ENCODE measurements around the gene IMPDH1. TPM values are rescaled to one million over a fixed set of nuclear protein-coding genes. Genes with fewer than 3 reads are reported as not detected.

IMPDH1 gene
- total and polyA plus RNA-seq, 10 of the 15 experiments (the other 5 are each of a cell fraction or from before 2014, with no cell fraction given), result 0.50 to 61.3 (median 41.8) TPM

DNA sequence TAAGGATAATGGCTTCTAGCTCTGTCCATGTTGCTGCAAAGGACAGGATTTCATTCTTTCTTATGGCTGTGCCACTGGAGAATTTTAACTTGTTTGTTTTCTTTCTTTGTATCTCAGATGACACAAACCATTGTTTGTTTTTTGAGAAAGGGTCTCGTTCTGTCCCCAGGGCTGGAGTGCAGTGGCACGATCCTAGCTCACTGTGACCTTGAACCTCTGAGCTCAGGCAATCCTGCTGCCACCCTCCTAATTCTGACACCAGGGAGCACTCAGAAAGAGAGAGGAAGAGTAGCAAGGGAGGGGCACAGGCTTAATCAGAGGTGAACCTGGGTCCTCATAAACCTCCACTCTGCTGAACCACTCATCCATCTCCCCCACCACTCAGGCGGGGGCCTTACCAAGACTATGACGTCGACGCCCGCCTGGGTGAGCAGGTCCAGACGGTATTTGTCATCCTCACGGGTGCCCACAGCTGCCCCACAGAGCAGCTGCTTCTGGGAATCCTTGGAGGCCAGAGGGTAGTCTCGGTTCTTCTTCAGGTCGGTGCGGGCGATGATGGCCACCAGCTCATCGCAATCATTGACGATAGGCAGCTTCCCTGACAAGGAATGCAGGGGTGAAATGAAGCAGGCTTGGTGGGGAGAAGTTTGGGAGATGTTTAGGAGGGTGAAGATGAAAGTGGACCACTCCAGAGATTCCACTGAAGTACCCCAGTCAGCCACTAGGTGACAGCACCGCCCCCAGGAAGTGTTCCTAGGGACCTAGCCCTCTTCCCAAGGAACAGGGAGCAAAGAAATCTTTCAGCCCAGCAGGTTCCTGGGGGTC, 11.6 kb downstream of the IMPDH1 start:
- H3K79me2 ChIP-seq (ENCODE audit: control insufficient read depth, insufficient read depth, low read length), result no peaks in the 10 kb centered on the region
- H3K4me3 ChIP-seq, result no peak overlapping the region
- H3K9ac ChIP-seq (ENCODE audit: control insufficient read depth, insufficient read depth, low read length), result no peak overlapping the region
- H3K36me3 ChIP-seq (ENCODE audit: control insufficient read depth in 2 of 2, insufficient read depth in 2 of 2, low read length in 1 of 2), result peaks cover 9 to 13% of the 10 kb centered on the region in 2 experiments; a peak in 3 of 4 replicates
- no peaks in the 10 kb centered on the region for H3K9me3 ChIP-seq (replicated peaks; ENCODE audit: control insufficient read depth, insufficient read depth, low read length)
- H3K27me3 ChIP-seq (replicated peaks in 1 of 2; ENCODE audit: control insufficient read depth in 2 of 2, insufficient read depth in 2 of 2, low read length in 1 of 2), result no peaks in the 10 kb centered on the region
- SMC1A ChIA-PET (ENCODE audit: uncharacterized antibody, unreplicated experiment), result interaction anchor here (0.6 to 4.0 kb wide), 9 partner anchors 9 to 496 kb away, joined by 3 to 80 read pairs (median 3); no protein-coding TSS in a partner anchor
- H3K4me2 ChIP-seq (ENCODE audit: control insufficient read depth, insufficient read depth), result no peak overlapping the region
- CTCF ChIA-PET, result interaction anchor here (0.6 to 23.9 kb wide), 16 partner anchors 10 to 465 kb away, joined by 3 to 458 read pairs (median 4); partner anchors contain the start of genes ATP6V1F and IMPDH1
- in situ Hi-C loops (cut with MboI), result no loop called here
- RAD21 ChIA-PET (ENCODE audit: unreplicated experiment), result interaction anchor here (0.9 to 3.9 kb wide), 2 partner anchors 28 to 486 kb away, joined by 3 to 46 read pairs; no protein-coding TSS in a partner anchor
- DNase-seq (ENCODE audit: low read depth, low spot score) (no peak), ATAC-seq (peak; percentile 73), FAIRE-seq (peak; percentile 68)
- no peaks in the 10 kb centered on the region for H3K4me1 ChIP-seq (ENCODE audit: control insufficient read depth, insufficient read depth, low read length)
- no TSS peak for BruUV-seq (replicated peaks)
- no peaks in the 10 kb centered on the region for H4K20me1 ChIP-seq (ENCODE audit: control insufficient read depth, insufficient read depth)
- intact Hi-C loops (cut with micrococcal nuclease; ENCODE audit: unreplicated experiment), result loop anchor here (1.0 kb wide), 1 partner anchor 61 kb away; no protein-coding TSS in a partner anchor
- H3K27ac ChIP-seq (ENCODE audit: control insufficient read depth, insufficient read depth), result no peak overlapping the region
- 72% methylated on average over 16 of the region's 16 CpGs for WGBS (ENCODE audit: insufficient coverage, insufficient replicate concordance, low lambda C conversion rate, missing lambda C conversion rate)
- no peak overlapping the region for H2AFZ ChIP-seq (ENCODE audit: control insufficient read depth, low read depth, low read length)
- POLR2A ChIA-PET, result no interaction called here
- TF ChIP-seq IKZF2 (IDR thresholded peaks at IDR 0.05), result peak; percentile 41 to 63; a peak in 2 of 4 replicates
- TF ChIP-seq IKZF1 (conservative IDR thresholded peaks at IDR 0.05), result peak; percentile 74
- TF ChIP-seq, protein P1, sequence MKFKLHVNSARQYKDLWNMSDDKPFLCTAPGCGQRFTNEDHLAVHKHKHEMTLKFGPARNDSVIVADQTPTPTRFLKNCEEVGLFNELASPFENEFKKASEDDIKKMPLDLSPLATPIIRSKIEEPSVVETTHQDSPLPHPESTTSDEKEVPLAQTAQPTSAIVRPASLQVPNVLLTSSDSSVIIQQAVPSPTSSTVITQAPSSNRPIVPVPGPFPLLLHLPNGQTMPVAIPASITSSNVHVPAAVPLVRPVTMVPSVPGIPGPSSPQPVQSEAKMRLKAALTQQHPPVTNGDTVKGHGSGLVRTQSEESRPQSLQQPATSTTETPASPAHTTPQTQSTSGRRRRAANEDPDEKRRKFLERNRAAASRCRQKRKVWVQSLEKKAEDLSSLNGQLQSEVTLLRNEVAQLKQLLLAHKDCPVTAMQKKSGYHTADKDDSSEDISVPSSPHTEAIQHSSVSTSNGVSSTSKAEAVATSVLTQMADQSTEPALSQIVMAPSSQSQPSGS (IDR thresholded peaks at IDR 0.05; ENCODE audit: low read length), result no peak
- TF ChIP-seq TCF7 (IDR thresholded peaks at IDR 0.05; ENCODE audit: borderline replicate concordance), result no peak
- peak; percentile 64 for TF ChIP-seq RAD21 (IDR thresholded peaks at IDR 0.05; ENCODE audit: insufficient read depth, low read depth, low read length)
- TF ChIP-seq, protein P2, sequence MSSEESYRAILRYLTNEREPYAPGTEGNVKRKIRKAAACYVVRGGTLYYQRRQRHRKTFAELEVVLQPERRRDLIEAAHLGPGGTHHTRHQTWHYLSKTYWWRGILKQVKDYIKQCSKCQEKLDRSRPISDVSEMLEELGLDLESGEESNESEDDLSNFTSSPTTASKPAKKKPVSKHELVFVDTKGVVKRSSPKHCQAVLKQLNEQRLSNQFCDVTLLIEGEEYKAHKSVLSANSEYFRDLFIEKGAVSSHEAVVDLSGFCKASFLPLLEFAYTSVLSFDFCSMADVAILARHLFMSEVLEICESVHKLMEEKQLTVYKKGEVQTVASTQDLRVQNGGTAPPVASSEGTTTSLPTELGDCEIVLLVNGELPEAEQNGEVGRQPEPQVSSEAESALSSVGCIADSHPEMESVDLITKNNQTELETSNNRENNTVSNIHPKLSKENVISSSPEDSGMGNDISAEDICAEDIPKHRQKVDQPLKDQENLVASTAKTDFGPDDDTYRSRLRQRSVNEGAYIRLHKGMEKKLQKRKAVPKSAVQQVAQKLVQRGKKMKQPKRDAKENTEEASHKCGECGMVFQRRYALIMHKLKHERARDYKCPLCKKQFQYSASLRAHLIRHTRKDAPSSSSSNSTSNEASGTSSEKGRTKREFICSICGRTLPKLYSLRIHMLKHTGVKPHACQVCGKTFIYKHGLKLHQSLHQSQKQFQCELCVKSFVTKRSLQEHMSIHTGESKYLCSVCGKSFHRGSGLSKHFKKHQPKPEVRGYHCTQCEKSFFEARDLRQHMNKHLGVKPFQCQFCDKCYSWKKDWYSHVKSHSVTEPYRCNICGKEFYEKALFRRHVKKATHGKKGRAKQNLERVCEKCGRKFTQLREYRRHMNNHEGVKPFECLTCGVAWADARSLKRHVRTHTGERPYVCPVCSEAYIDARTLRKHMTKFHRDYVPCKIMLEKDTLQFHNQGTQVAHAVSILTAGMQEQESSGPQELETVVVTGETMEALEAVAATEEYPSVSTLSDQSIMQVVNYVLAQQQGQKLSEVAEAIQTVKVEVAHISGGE (CRISPR knock-in tag; IDR thresholded peaks at IDR 0.05), result no peak
- TF ChIP-seq, protein P3, sequence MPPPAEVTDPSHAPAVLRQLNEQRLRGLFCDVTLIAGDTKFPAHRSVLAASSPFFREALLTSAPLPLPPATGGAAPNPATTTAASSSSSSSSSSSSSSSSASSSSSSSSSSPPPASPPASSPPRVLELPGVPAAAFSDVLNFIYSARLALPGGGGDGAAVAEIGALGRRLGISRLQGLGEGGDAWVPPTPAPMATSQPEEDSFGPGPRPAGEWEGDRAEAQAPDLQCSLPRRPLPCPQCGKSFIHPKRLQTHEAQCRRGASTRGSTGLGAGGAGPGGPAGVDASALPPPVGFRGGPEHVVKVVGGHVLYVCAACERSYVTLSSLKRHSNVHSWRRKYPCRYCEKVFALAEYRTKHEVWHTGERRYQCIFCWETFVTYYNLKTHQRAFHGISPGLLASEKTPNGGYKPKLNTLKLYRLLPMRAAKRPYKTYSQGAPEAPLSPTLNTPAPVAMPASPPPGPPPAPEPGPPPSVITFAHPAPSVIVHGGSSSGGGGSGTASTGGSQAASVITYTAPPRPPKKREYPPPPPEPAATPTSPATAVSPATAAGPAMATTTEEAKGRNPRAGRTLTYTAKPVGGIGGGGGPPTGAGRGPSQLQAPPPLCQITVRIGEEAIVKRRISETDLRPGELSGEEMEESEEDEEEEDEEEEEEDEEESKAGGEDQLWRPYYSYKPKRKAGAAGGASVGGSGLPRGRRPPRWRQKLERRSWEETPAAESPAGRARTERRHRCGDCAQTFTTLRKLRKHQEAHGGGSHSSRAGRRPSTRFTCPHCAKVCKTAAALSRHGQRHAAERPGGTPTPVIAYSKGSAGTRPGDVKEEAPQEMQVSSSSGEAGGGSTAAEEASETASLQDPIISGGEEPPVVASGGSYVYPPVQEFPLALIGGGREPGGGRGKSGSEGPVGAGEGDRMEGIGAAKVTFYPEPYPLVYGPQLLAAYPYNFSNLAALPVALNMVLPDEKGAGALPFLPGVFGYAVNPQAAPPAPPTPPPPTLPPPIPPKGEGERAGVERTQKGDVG (CRISPR knock-in tag; IDR thresholded peaks at IDR 0.05), result no peak
- TF ChIP-seq, protein P4, sequence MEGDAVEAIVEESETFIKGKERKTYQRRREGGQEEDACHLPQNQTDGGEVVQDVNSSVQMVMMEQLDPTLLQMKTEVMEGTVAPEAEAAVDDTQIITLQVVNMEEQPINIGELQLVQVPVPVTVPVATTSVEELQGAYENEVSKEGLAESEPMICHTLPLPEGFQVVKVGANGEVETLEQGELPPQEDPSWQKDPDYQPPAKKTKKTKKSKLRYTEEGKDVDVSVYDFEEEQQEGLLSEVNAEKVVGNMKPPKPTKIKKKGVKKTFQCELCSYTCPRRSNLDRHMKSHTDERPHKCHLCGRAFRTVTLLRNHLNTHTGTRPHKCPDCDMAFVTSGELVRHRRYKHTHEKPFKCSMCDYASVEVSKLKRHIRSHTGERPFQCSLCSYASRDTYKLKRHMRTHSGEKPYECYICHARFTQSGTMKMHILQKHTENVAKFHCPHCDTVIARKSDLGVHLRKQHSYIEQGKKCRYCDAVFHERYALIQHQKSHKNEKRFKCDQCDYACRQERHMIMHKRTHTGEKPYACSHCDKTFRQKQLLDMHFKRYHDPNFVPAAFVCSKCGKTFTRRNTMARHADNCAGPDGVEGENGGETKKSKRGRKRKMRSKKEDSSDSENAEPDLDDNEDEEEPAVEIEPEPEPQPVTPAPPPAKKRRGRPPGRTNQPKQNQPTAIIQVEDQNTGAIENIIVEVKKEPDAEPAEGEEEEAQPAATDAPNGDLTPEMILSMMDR (IDR thresholded peaks at IDR 0.05 in 2 of 3, conservative IDR thresholded peaks at IDR 0.05 in 1 of 3; ENCODE audit: control insufficient read depth in 2 of 3, extremely low read depth in 1 of 3, insufficient read depth in 1 of 3, low read depth in 3 of 3, low read length in 3 of 3), result peak; percentile 90 to 99 (median 91)
- TF ChIP-seq FOXM1 (IDR thresholded peaks at IDR 0.05; ENCODE audit: low read depth, low read length), result no peak
- TF ChIP-seq EED (IDR thresholded peaks at IDR 0.05; ENCODE audit: low read depth), result peak; percentile 54
- 0 out of 2 replicates have a peak, but pooled peaks have one; percentile 22 for TF ChIP-seq MXI1 (IDR thresholded peaks at IDR 0.05; ENCODE audit: low read depth, low read length)

Data from GM12878 (cell line).